Spleen (tissue), 7 donors: ENCODE measurements around the gene PODXL2.

Source experiments
- POLR2AphosphoS5 ChIP-seq, 3 donors: sonication (generic); formaldehyde crosslinking; IDR thresholded peaks; one replicate each; pipeline ENCODE4 v1.5.1; 2017; ENCODE audit warnings: antibody characterized with exemption in 3 of 3
- TF ChIP-seq, protein P1 (sequence below), 11 experiments: fragments of 200-600 bp in 7 of 11; fragments of 450-650 bp in 4 of 11; sonication (generic) in 4 of 11; IDR thresholded peaks in 8 of 11; conservative IDR thresholded peaks in 3 of 11; 1 replicate in 7 of 11; 2 replicates in 4 of 11; pipeline versions ENCODE4 v1.4.0 to v1.8.0; 2016 to 2021; ENCODE audit warnings: antibody characterized with exemption in 11 of 11, inconsistent platforms in 4 of 11, mild to moderate bottlenecking in 1 of 11
- donor health status: DM: no; HTN: no; CAD: no; lungs with moderate emphysema.
- donor health status: DM: no; HTN: no; CAD: no.
- donor health status: DM: no; HTN: no; CAD: no.

DNA sequence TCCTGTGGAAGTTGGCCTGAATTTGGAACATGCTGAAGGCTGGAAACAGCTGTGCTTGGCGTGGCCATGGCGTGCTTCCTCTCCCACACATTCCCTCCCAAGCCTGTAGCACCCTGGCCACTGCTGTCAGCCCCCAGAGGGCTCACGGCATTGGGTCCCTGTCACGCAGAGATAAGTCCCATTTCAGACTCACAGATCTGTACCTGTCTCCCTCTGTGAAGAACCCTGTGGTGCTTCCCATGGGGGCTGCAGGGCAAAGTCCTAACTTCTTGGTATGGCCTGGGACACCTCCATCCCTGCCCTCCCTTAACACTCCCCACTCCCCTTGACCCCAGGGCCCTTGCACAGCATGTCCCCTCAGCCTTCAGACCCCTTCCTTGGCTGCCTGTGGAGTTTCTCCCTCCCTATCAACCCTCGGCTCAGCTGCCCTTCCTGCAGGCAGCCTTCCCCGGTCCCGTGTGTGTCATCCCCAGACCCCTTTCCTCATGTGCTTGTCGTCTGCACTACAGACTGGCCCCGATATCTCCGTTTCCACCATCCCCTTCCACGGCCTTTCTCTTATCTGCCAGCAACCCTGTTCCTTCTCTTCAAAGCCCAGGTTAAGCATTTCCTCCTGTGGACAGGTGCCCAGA is 72.4 kb downstream of the PODXL2 start:
- TF ChIP-seq, protein P1, sequence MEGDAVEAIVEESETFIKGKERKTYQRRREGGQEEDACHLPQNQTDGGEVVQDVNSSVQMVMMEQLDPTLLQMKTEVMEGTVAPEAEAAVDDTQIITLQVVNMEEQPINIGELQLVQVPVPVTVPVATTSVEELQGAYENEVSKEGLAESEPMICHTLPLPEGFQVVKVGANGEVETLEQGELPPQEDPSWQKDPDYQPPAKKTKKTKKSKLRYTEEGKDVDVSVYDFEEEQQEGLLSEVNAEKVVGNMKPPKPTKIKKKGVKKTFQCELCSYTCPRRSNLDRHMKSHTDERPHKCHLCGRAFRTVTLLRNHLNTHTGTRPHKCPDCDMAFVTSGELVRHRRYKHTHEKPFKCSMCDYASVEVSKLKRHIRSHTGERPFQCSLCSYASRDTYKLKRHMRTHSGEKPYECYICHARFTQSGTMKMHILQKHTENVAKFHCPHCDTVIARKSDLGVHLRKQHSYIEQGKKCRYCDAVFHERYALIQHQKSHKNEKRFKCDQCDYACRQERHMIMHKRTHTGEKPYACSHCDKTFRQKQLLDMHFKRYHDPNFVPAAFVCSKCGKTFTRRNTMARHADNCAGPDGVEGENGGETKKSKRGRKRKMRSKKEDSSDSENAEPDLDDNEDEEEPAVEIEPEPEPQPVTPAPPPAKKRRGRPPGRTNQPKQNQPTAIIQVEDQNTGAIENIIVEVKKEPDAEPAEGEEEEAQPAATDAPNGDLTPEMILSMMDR (IDR thresholded peaks at IDR 0.05 in 8 of 11, conservative IDR thresholded peaks at IDR 0.05 in 3 of 11), result no peak
- peak; percentile 62 to 83 (median 78) for TF ChIP-seq POLR2AphosphoS5 (IDR thresholded peaks at IDR 0.05)
